Thyroid gland (tissue), 4 donors: ENCODE data around the gene DUSP15. TPM values are rescaled to one million over a fixed set of nuclear protein-coding genes. Genes with fewer than 3 reads are reported as not detected.
"Not testable (repeated sequence)": the region's sequence is repeated elsewhere in the genome, so short reads cannot be mapped to it uniquely, and the experiment has no call there.

Experiments
- DNase-seq, 2 donors: peaks; one replicate each; pipeline ENCODE4 v3.0.0-alpha.2; 2019
- H3K27ac ChIP-seq, 3 donors: fragments of 200-600 bp; sonication (generic); 1 replicate in 2 of 3; 2 replicates in 1 of 3; pipeline ENCODE4 v1.5.1; 2016 to 2019; ENCODE audit warnings: mild to moderate bottlenecking in 1 of 3, moderate library complexity in 1 of 3
- H3K27me3 ChIP-seq: fragments of 200-600 bp; sonication (generic); one replicate; pipeline ENCODE4 v1.5.1; 2019
- H3K36me3 ChIP-seq, 2 donors: fragments of 200-600 bp; sonication (generic); one replicate each; pipeline ENCODE4 v1.5.1; 2016 to 2019
- H3K4me1 ChIP-seq, 2 donors: fragments of 200-600 bp; sonication (generic); one replicate each; pipeline ENCODE4 v1.5.1; 2017 to 2019
- H3K4me3 ChIP-seq, 3 donors: fragments of 200-600 bp; sonication (generic); replicated peaks in 1 of 3; 1 replicate in 2 of 3; 2 replicates in 1 of 3; pipeline ENCODE4 v1.5.1; 2016; ENCODE audit warnings: mild to moderate bottlenecking in 1 of 3
- H3K9me3 ChIP-seq: fragments of 200-600 bp; sonication (generic); one replicate; pipeline ENCODE4 v1.5.1; 2017
- CTCF ChIP-seq, 6 experiments: fragments of 200-600 bp in 3 of 6; fragments of 450-650 bp in 3 of 6; sonication (generic) in 3 of 6; IDR thresholded peaks; one replicate each; pipeline ENCODE4 v1.5.1; 2016 to 2019; ENCODE audit warnings: antibody characterized with exemption in 6 of 6, mild to moderate bottlenecking in 2 of 6, inconsistent platforms in 1 of 6, moderate library complexity in 1 of 6
- POLR2A ChIP-seq, 2 donors: fragments of 450-650 bp; IDR thresholded peaks; one replicate each; pipeline ENCODE4 v1.6.1; 2017; ENCODE audit warnings: antibody characterized with exemption in 2 of 2, mild to moderate bottlenecking in 2 of 2, moderate library complexity in 1 of 2
- WGBS, 2 donors: methylation state at CpG; one replicate each; pipeline ENCODE4 v1.1.5; 2017; 5-methylcytosine and 5-hydroxymethylcytosine counted together
- intact Hi-C: fragments of 100-400 bp; cut with DNase I; formaldehyde crosslinking; loops from one replicate; pipeline ENCODE4 v1.15.1; 2023
- total RNA-seq, 4 donors: library from RNA; depleted of rRNA; stranded (reverse); fragments of >200 nt; gene quantifications; one replicate each; pipeline ENCODE4 v1.2.3, GENCODE V29; 2016

DUSP15 gene
- total RNA-seq, 4 donors from 2014 or later, result 5.4 to 9.1 (median 7.0) TPM

GRCh38 chr20:31829731-31830130 lies 40.6 kb downstream of the DUSP15 start:
- no peak overlapping the region for H3K27ac ChIP-seq
- H3K9me3 ChIP-seq, result no peaks in the 10 kb centered on the region
- H3K36me3 ChIP-seq, result no peaks in the 10 kb centered on the region
- H3K27me3 ChIP-seq, result no peaks in the 10 kb centered on the region
- TF ChIP-seq POLR2A (IDR thresholded peaks at IDR 0.05) (no peak), CTCF (IDR thresholded peaks at IDR 0.05) (no peak)
- H3K4me1 ChIP-seq, result peaks cover 0 to 5% of the 10 kb centered on the region in 2 donors
- WGBS, 2 donors, result 82 to 88% methylated on average over 6 of the region's 6 CpGs
- H3K4me3 ChIP-seq, result no peak overlapping the region
- no peak for DNase-seq
- intact Hi-C loops, result loop anchor here (10.0 kb wide), 5 partner anchors 85 to 265 kb away; partner anchors contain the start of gene COX4I2

- H3K4me1 ChIP-seq, H3K36me3 ChIP-seq, H3K9me3 ChIP-seq, H3K27ac ChIP-seq, DNase-seq, H3K4me3 ChIP-seq, H3K27me3 ChIP-seq: not testable (repeated sequence)
- intact Hi-C loops, result loop anchor here (10.0 kb wide), 3 partner anchors 173 to 267 kb away; no protein-coding TSS in a partner anchor
- 95 to 97% methylated on average over 11 of the region's 11 CpGs for WGBS, 2 donors
Measured at GRCh38 chr20:31828016-31828415, 42.3 kb downstream of the DUSP15 start.

GRCh38 chr20:31827059-31827458 lies 43.3 kb downstream of the DUSP15 start:
- no peak overlapping the region for H3K27ac ChIP-seq
- no peak overlapping the region for H3K4me3 ChIP-seq
- no peaks in the 10 kb centered on the region for H3K27me3 ChIP-seq
- no peaks in the 10 kb centered on the region for H3K36me3 ChIP-seq
- no peak for DNase-seq
- no peaks in the 10 kb centered on the region for H3K9me3 ChIP-seq
- H3K4me1 ChIP-seq, result peaks cover 8 to 11% of the 10 kb centered on the region in 2 donors
- intact Hi-C loops, result loop anchor here (10.0 kb wide), 3 partner anchors 172 to 268 kb away; no protein-coding TSS in a partner anchor
- 64 to 77% methylated on average over 2 of the region's 2 CpGs for WGBS, 2 donors
- no peak for TF ChIP-seq CTCF (IDR thresholded peaks at IDR 0.05)

GRCh38 chr20:31826074-31826473 lies 44.3 kb downstream of the DUSP15 start:
- Histone ChIP-seq H3K4me3 (no peak overlapping the region), H3K27ac (no peak overlapping the region), H3K36me3 (no peaks in the 10 kb centered on the region), H3K9me3 (no peaks in the 10 kb centered on the region), H3K4me1 (peaks cover 17 to 19% of the 10 kb centered on the region in 2 donors), H3K27me3 (no peaks in the 10 kb centered on the region)
- 93 to 94% methylated on average over 5 of the region's 5 CpGs for WGBS, 2 donors
- intact Hi-C loops, result loop anchor here (10.0 kb wide), 3 partner anchors 171 to 269 kb away; no protein-coding TSS in a partner anchor
- DNase-seq, result no peak
- TF ChIP-seq POLR2A (IDR thresholded peaks at IDR 0.05) (no peak), CTCF (IDR thresholded peaks at IDR 0.05) (no peak)

- Histone ChIP-seq H3K4me3 (no peak overlapping the region), H3K9me3 (no peaks in the 10 kb centered on the region), H3K4me1 (peaks cover 17 to 19% of the 10 kb centered on the region in 2 donors), H3K27me3 (no peaks in the 10 kb centered on the region), H3K36me3 (no peaks in the 10 kb centered on the region), H3K27ac (no peak overlapping the region)
- TF ChIP-seq POLR2A (IDR thresholded peaks at IDR 0.05), result no peak
- no peak for TF ChIP-seq CTCF (IDR thresholded peaks at IDR 0.05)
- intact Hi-C loops, result loop anchor here (10.0 kb wide), 3 partner anchors 170 to 270 kb away; no protein-coding TSS in a partner anchor
- WGBS, 2 donors, result 75 to 81% methylated on average over 14 of the region's 14 CpGs
- DNase-seq, result no peak
Measured at GRCh38 chr20:31824554-31825313, 45.6 kb downstream of the DUSP15 start.
